Keratinocyte (primary cell): ENCODE data around the gene WDR7. TPM values are rescaled to one million over a fixed set of nuclear protein-coding genes. Genes with fewer than 3 reads are reported as not detected.
A peak's percentile ranks its signal among the peaks of the same experiment; 100 is the strongest.

Experiments
- DNase-seq: peaks from one replicate; pipeline ENCODE4 v3.0.0-alpha.2; 2011; ENCODE audit warnings: low read depth, missing footprints, low spot score
- FAIRE-seq: peaks from 2 replicates; lab custom pipeline; 2011; peaks lifted over from hg19 to GRCh38; lab: Jason Lieb, UNC
- H2AFZ ChIP-seq: 2 replicates; pipeline ENCODE4 v1.6.0; 2012; ENCODE audit warnings: low read length, control low read depth, inconsistent platforms; ENCODE audit not compliant: control insufficient read depth
- H3K27ac ChIP-seq: 2 replicates; pipeline ENCODE4 v1.5.1; 2011; ENCODE audit warnings: low read length; ENCODE audit not compliant: control insufficient read depth, insufficient read depth
- H3K27me3 ChIP-seq: 3 replicates; pipeline ENCODE4 v1.6.0; 2011; ENCODE audit warnings: low read length; ENCODE audit not compliant: control insufficient read depth, insufficient read depth; ENCODE audit errors: extremely low read depth
- H3K36me3 ChIP-seq, 2 experiments: 2 replicates in 1 of 2; 3 replicates in 1 of 2; pipeline ENCODE4 v1.5.1; 2011; ENCODE audit warnings: low read length in 2 of 2, mild to moderate bottlenecking in 1 of 2; ENCODE audit not compliant: control insufficient read depth in 2 of 2, insufficient read depth in 2 of 2; ENCODE audit errors: extremely low read depth in 1 of 2
- H3K4me1 ChIP-seq: 3 replicates; pipeline ENCODE4 v1.5.1; 2011; ENCODE audit warnings: low read length; ENCODE audit not compliant: control insufficient read depth, insufficient read depth; ENCODE audit errors: extremely low read depth
- H3K4me2 ChIP-seq: 3 replicates; pipeline ENCODE4 v1.6.0; 2011; ENCODE audit warnings: low read depth, low read length; ENCODE audit not compliant: control insufficient read depth, insufficient read depth; ENCODE audit errors: extremely low read depth
- H3K4me3 ChIP-seq, 3 experiments: fragments of 200-600 bp in 1 of 3; sonication (generic) in 1 of 3; 2 replicates in 2 of 3; 3 replicates in 1 of 3; pipeline ENCODE4 v1.5.1; 2011 to 2016; ENCODE audit warnings: low read length in 3 of 3, mild to moderate bottlenecking in 3 of 3, control low read depth in 2 of 3, inconsistent platforms in 1 of 3, low read depth in 1 of 3, mixed read lengths in 1 of 3, mixed run types in 1 of 3, moderate library complexity in 1 of 3; ENCODE audit not compliant: control insufficient read depth in 2 of 3, insufficient read depth in 2 of 3; ENCODE audit errors: extremely low read depth in 1 of 3
- H3K79me2 ChIP-seq: 2 replicates; pipeline ENCODE4 v1.6.0; 2012; ENCODE audit warnings: low read length; ENCODE audit not compliant: control insufficient read depth, insufficient read depth
- H3K9ac ChIP-seq: 3 replicates; pipeline ENCODE4 v1.6.0; 2011; ENCODE audit warnings: low read length; ENCODE audit not compliant: control insufficient read depth, insufficient read depth; ENCODE audit errors: extremely low read depth
- H3K9me1 ChIP-seq: 3 replicates; pipeline ENCODE4 v1.6.0; 2011; ENCODE audit warnings: low read length; ENCODE audit not compliant: control insufficient read depth, insufficient read depth; ENCODE audit errors: extremely low read depth
- H3K9me3 ChIP-seq: 2 replicates; pipeline ENCODE4 v1.5.1; 2012; ENCODE audit warnings: low read depth, low read length; ENCODE audit not compliant: control insufficient read depth
- H4K20me1 ChIP-seq: 3 replicates; pipeline ENCODE4 v1.6.0; 2011; ENCODE audit warnings: low read length; ENCODE audit not compliant: control insufficient read depth, insufficient read depth; ENCODE audit errors: extremely low read depth
- EZH2 ChIP-seq: IDR thresholded peaks from one replicate; pipeline ENCODE4 v1.6.1; 2012; ENCODE audit warnings: inconsistent platforms, mild to moderate bottlenecking, low read length, moderate library complexity
- dilution Hi-C: fragments of 300-500 bp; cut with MboI; formaldehyde crosslinking; loops from one replicate; pipeline ENCODE4 v1.7.0; 2020; ENCODE audit warnings: low sequenced_read_pairs; ENCODE audit not compliant: extremely low pct_ligation_motif_present
- polyA plus RNA-seq, 5 experiments: library from polyadenylated mRNA; depleted of rRNA in 3 of 5; stranded (reverse) in 3 of 5; stranded (forward) in 1 of 5; unstranded in 1 of 5; fragments of >200 nt; gene quantifications; 1 replicate in 1 of 5; 2 replicates in 3 of 5; 3 replicates in 1 of 5; pipeline versions ENCODE4 v1.2.1 to v1.2.3, GENCODE V29; 2011 to 2012; ENCODE audit warnings: missing spikeins in 2 of 5, low read depth in 1 of 5, low replicate concordance in 1 of 5
- TF ChIP-seq, protein P1 (sequence below), 3 experiments: IDR thresholded peaks in 1 of 3; conservative IDR thresholded peaks in 1 of 3; optimal IDR thresholded peaks in 1 of 3; 2 replicates in 2 of 3; 3 replicates in 1 of 3; pipeline versions ENCODE3 to v1.5.1; 2011; ENCODE audit warnings: low read length in 3 of 3, mild to moderate bottlenecking in 3 of 3, moderate library complexity in 2 of 3, control low read depth in 1 of 3, inconsistent platforms in 1 of 3; ENCODE audit not compliant: insufficient read depth in 2 of 3; ENCODE audit errors: extremely low read depth in 1 of 3

The WDR7 gene
- polyA plus RNA-seq, 1 donor (not counting 4 experiments of a cell fraction or from before 2014, with no cell fraction given) = 6.9 TPM

DNA sequence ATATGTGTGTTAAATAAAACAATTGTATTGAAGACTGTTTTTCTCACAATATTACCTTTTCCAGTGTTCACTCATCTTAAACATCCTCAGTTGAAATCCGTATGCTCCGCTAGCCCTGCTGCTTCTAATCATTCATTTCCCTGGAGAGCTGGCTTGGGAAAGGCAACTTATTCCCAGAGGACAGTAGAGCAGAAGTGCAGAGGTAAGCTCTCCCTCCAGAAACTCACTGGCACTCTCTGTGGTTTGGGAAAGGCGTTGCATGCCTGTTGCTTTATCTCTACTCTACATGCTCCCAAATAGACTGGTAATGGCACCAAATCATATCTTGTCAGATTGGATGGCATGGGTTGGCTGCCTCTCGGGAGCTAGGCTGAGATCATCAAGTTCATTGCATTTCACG is 378.6 kb downstream of the WDR7 start:
- Histone ChIP-seq H2AFZ (no peak overlapping the region), H3K27me3 (no peaks in the 10 kb centered on the region), H3K36me3 (peaks cover 0 to 3% of the 10 kb centered on the region in 2 experiments), H3K9ac (no peak overlapping the region), H3K4me1 (no peaks in the 10 kb centered on the region), H3K4me2 (no peak overlapping the region), H3K79me2 (no peaks in the 10 kb centered on the region), H4K20me1 (no peaks in the 10 kb centered on the region), H3K9me3 (no peaks in the 10 kb centered on the region), H3K9me1 (no peaks in the 10 kb centered on the region), H3K27ac (no peak overlapping the region), H3K4me3 (no peak overlapping the region)
- DNase-seq (no peak), FAIRE-seq (no peak)
- dilution Hi-C loops = no loop called here
- TF ChIP-seq EZH2 = no peak
- TF ChIP-seq, protein P1, sequence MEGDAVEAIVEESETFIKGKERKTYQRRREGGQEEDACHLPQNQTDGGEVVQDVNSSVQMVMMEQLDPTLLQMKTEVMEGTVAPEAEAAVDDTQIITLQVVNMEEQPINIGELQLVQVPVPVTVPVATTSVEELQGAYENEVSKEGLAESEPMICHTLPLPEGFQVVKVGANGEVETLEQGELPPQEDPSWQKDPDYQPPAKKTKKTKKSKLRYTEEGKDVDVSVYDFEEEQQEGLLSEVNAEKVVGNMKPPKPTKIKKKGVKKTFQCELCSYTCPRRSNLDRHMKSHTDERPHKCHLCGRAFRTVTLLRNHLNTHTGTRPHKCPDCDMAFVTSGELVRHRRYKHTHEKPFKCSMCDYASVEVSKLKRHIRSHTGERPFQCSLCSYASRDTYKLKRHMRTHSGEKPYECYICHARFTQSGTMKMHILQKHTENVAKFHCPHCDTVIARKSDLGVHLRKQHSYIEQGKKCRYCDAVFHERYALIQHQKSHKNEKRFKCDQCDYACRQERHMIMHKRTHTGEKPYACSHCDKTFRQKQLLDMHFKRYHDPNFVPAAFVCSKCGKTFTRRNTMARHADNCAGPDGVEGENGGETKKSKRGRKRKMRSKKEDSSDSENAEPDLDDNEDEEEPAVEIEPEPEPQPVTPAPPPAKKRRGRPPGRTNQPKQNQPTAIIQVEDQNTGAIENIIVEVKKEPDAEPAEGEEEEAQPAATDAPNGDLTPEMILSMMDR (optimal IDR thresholded peaks at IDR 0.05 in 1 of 3, IDR thresholded peaks at IDR 0.05 in 1 of 3, conservative IDR thresholded peaks at IDR 0.05 in 1 of 3; ENCODE audit: extremely low read depth in 1 of 3, insufficient read depth in 2 of 3, low read length in 3 of 3) = peak; percentile 35 to 42 (median 40)

DNA sequence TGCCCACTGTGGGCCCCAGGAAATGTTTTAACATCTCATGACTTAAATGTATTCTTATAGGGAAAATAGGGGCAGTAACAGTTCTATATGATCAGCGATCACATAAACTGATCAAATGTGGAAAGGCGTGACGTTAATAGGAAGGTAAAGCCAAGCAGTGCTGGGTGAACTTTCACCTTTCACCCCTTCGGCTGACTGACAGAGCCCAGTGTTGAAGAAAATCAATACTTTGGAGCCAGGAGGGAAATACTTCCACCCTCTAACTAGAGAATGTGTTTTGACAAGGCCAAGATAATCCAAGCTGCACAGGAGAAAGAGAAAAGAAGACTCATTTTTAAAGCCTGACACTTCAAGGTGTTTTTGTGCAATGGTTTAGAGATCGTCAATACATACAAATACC is 379.3 kb downstream of the WDR7 start:
- no peak for FAIRE-seq
- no peaks in the 10 kb centered on the region for H3K9me1 ChIP-seq
- dilution Hi-C loops = no loop called here

More for the DNA sequence above, 379.3 kb downstream of the WDR7 start:
- Histone ChIP-seq H3K9me3 (no peaks in the 10 kb centered on the region), H2AFZ (no peak overlapping the region), H3K9ac (no peak overlapping the region), H3K4me2 (no peak overlapping the region), H3K27me3 (no peaks in the 10 kb centered on the region), H3K79me2 (no peaks in the 10 kb centered on the region), H3K36me3 (peaks cover 0 to 3% of the 10 kb centered on the region in 2 experiments), H3K4me3 (no peak overlapping the region), H3K4me1 (no peaks in the 10 kb centered on the region), H3K27ac (no peak overlapping the region), H4K20me1 (no peaks in the 10 kb centered on the region)
- no peak for TF ChIP-seq EZH2
- TF ChIP-seq, protein P1 (optimal IDR thresholded peaks at IDR 0.05 in 1 of 3, IDR thresholded peaks at IDR 0.05 in 1 of 3, conservative IDR thresholded peaks at IDR 0.05 in 1 of 3; ENCODE audit: extremely low read depth in 1 of 3, insufficient read depth in 2 of 3, low read length in 3 of 3) = no peak
- DNase-seq = no peak
